SK-N-SH (cell line): ENCODE measurements around the gene LIN9. TPM values are rescaled to one million over a fixed set of nuclear protein-coding genes. Genes with fewer than 3 reads are reported as not detected.

Experiments used
- CTCF ChIA-PET: fragments of 300-600, 350-600 bp; formaldehyde crosslinking; extraction: SDS; loops from one replicate; lab custom pipeline; 2021; lab: Yijun Ruan, JAX
- POLR2A ChIA-PET: fragments of 350-600 bp; sonication (Branson Sonifier 250); formaldehyde crosslinking; extraction: SDS; loops from one replicate; lab custom pipeline; 2020; ENCODE audit warnings: antibody characterized with exemption, inconsistent platforms; lab: Yijun Ruan, JAX
- DNase-seq: peaks from one replicate; pipeline ENCODE4 v3.0.0; 2012
- H2AFZ ChIP-seq: fragments of 200-600 bp; sonication (generic); 2 replicates; pipeline ENCODE4 v1.8.1; 2016; ENCODE audit warnings: antibody characterized with exemption, mild to moderate bottlenecking, low read depth
- H3F3A ChIP-seq: fragments of 200-600 bp; sonication (generic); replicated peaks from 2 replicates; pipeline ENCODE3; 2016; ENCODE audit warnings: antibody characterized with exemption, mild to moderate bottlenecking; ENCODE audit not compliant: insufficient read depth
- H3K27ac ChIP-seq, 2 experiments: fragments of 200-500 bp in 1 of 2; fragments of 200-600 bp in 1 of 2; sonication (Bioruptor generic) in 1 of 2; sonication (generic), shearing (Covaris generic) in 1 of 2; 2 replicates each; pipeline versions ENCODE4 v1.5.1 to v1.6.1; 2014 to 2016; ENCODE audit warnings: low read depth in 2 of 2, inconsistent platforms in 1 of 2, low read length in 1 of 2, mild to moderate bottlenecking in 1 of 2, mixed read lengths in 1 of 2
- H3K27me3 ChIP-seq: fragments of 200-600 bp; sonication (generic), shearing (Covaris generic); 2 replicates; pipeline ENCODE4 v1.6.1; 2016; ENCODE audit warnings: mixed run types; ENCODE audit not compliant: insufficient read depth
- H3K36me3 ChIP-seq, 2 experiments: fragments of 200-500 bp in 1 of 2; fragments of 200-600 bp in 1 of 2; sonication (Bioruptor generic) in 1 of 2; sonication (generic) in 1 of 2; replicated peaks in 1 of 2; 2 replicates each; pipeline versions ENCODE3 to v1.5.1; 2014 to 2016; ENCODE audit warnings: low read length in 1 of 2, mild to moderate bottlenecking in 1 of 2; ENCODE audit not compliant: insufficient read depth in 2 of 2, control insufficient read depth in 1 of 2
- H3K4me1 ChIP-seq, 2 experiments: fragments of 200-500 bp in 1 of 2; fragments of 200-600 bp in 1 of 2; sonication (Bioruptor generic) in 1 of 2; sonication (generic), shearing (Covaris generic) in 1 of 2; 2 replicates each; pipeline versions ENCODE4 v1.5.1 to v1.6.1; 2014 to 2016; ENCODE audit warnings: low read depth in 1 of 2, low read length in 1 of 2, mixed run types in 1 of 2; ENCODE audit not compliant: insufficient read depth in 2 of 2, control insufficient read depth in 1 of 2
- H3K4me2 ChIP-seq: fragments of 200-600 bp; sonication (generic), shearing (Covaris generic); 2 replicates; pipeline ENCODE4 v1.6.1; 2017; ENCODE audit warnings: mixed run types
- H3K4me3 ChIP-seq, 2 experiments: fragments of 200-500 bp in 1 of 2; fragments of 200-600 bp in 1 of 2; sonication (Bioruptor generic) in 1 of 2; sonication (generic), shearing (Covaris generic) in 1 of 2; 2 replicates each; pipeline versions ENCODE4 v1.5.1 to v1.8.1; 2014 to 2016; ENCODE audit warnings: low read depth in 2 of 2, inconsistent platforms in 1 of 2, low read length in 1 of 2, mild to moderate bottlenecking in 1 of 2, mixed read lengths in 1 of 2, moderate library complexity in 1 of 2
- H3K79me2 ChIP-seq: fragments of 200-600 bp; sonication (generic); 2 replicates; pipeline ENCODE4 v1.8.1; 2017; ENCODE audit warnings: mild to moderate bottlenecking; ENCODE audit not compliant: insufficient read depth
- H3K9ac ChIP-seq: fragments of 200-600 bp; sonication (generic); 2 replicates; pipeline ENCODE4 v1.6.1; 2017; ENCODE audit warnings: mixed run types
- H3K9me2 ChIP-seq: fragments of 200-600 bp; sonication (generic); 2 replicates; pipeline ENCODE4 v1.6.1; 2017; ENCODE audit warnings: mixed run types
- H3K9me3 ChIP-seq: fragments of 200-600 bp; sonication (generic); 2 replicates; pipeline ENCODE4 v1.6.1; 2017; ENCODE audit warnings: mixed run types, mild to moderate bottlenecking, moderate library complexity
- H4K20me1 ChIP-seq: fragments of 200-600 bp; sonication (generic); 2 replicates; pipeline ENCODE4 v1.6.1; 2017; ENCODE audit warnings: mild to moderate bottlenecking, mixed run types; ENCODE audit not compliant: insufficient read depth
- CTCF ChIP-seq: fragments of 200-600 bp; sonication (generic); IDR thresholded peaks from 2 replicates; pipeline ENCODE4 v1.6.1; 2017; ENCODE audit warnings: antibody characterized with exemption, mild to moderate bottlenecking, moderate library complexity
- ELF1 ChIP-seq: IDR thresholded peaks from 2 replicates; pipeline ENCODE4 v1.4.0; 2012
- FOSL2 ChIP-seq: IDR thresholded peaks from 2 replicates; pipeline ENCODE4 v1.4.0; 2012; ENCODE audit warnings: low read depth, mild to moderate bottlenecking, moderate library complexity, borderline replicate concordance
- FOXJ3 ChIP-seq: sonication (generic); formaldehyde crosslinking; IDR thresholded peaks from 2 replicates; pipeline ENCODE4 v1.5.1; 2020; ENCODE audit warnings: mild to moderate bottlenecking, missing genetic modification reagents
- FOXM1 ChIP-seq: IDR thresholded peaks from 2 replicates; pipeline ENCODE4 v1.4.0; 2012; ENCODE audit warnings: low read depth, mild to moderate bottlenecking
- GATA2 ChIP-seq: sonication (generic); formaldehyde crosslinking; IDR thresholded peaks from 2 replicates; pipeline ENCODE4 v1.5.0; 2020; ENCODE audit warnings: mild to moderate bottlenecking, missing genetic modification reagents
- JUND ChIP-seq: IDR thresholded peaks from 2 replicates; pipeline ENCODE4 v1.4.0; 2012
- MEF2A ChIP-seq: IDR thresholded peaks from 2 replicates; pipeline ENCODE4 v1.4.0; 2012; ENCODE audit warnings: low read depth, borderline replicate concordance
- NFIC ChIP-seq: IDR thresholded peaks from 2 replicates; pipeline ENCODE4 v1.4.0; 2012; ENCODE audit warnings: borderline replicate concordance
- POLR2AphosphoS5 ChIP-seq: IDR thresholded peaks from 2 replicates; pipeline ENCODE4 v1.6.1; 2012; ENCODE audit warnings: low read depth, low read length
- RAD21 ChIP-seq: IDR thresholded peaks from 2 replicates; pipeline ENCODE4 v1.6.1; 2012; ENCODE audit warnings: mild to moderate bottlenecking, low read length
- RCOR1 ChIP-seq: fragments of 150-350 bp; IDR thresholded peaks from 2 replicates; pipeline ENCODE4 v1.6.1; 2017; ENCODE audit warnings: antibody characterized with exemption, low read length
- SIN3A ChIP-seq: IDR thresholded peaks from 2 replicates; pipeline ENCODE4 v1.6.1; 2012; ENCODE audit warnings: low read depth, mild to moderate bottlenecking, low read length, moderate library complexity, borderline replicate concordance
- SMC3 ChIP-seq: IDR thresholded peaks from 2 replicates; pipeline ENCODE4 v1.6.1; 2012; ENCODE audit warnings: low read depth, low read length, improper control_type of control experiment
- TAF1 ChIP-seq: IDR thresholded peaks from 2 replicates; pipeline ENCODE4 v1.6.1; 2012; ENCODE audit warnings: low read depth, mild to moderate bottlenecking, low read length, moderate library complexity, borderline replicate concordance
- TCF12 ChIP-seq: IDR thresholded peaks from 2 replicates; pipeline ENCODE4 v1.4.0; 2012
- USF1 ChIP-seq: IDR thresholded peaks from 2 replicates; pipeline ENCODE4 v1.4.0; 2012; ENCODE audit warnings: low read depth, borderline replicate concordance
- YY1 ChIP-seq: IDR thresholded peaks from 2 replicates; pipeline ENCODE4 v1.4.0; 2012; ENCODE audit warnings: low read depth, mild to moderate bottlenecking
- WGBS: methylation state at CpG from one replicate; pipeline ENCODE4 v1.1.6; 2017; ENCODE audit warnings: low lambda C conversion rate; 5-methylcytosine and 5-hydroxymethylcytosine counted together
- polyA plus RNA-seq, 3 experiments: library from polyadenylated mRNA; depleted of rRNA; stranded (reverse); fragments of >200 nt; gene quantifications; 2 replicates each; pipeline ENCODE4 v1.2.3, GENCODE V29; 2012
- TF ChIP-seq, protein P1 (sequence below): IDR thresholded peaks from 2 replicates; pipeline ENCODE4 v1.4.0; 2012; ENCODE audit warnings: low read depth
- TF ChIP-seq, protein P2 (sequence below): IDR thresholded peaks from 2 replicates; pipeline ENCODE4; 2012

Gene LIN9
- polyA plus RNA-seq, 1 of the 3 experiments (the other 2 are of a cell fraction) = 1.7 TPM

DNA sequence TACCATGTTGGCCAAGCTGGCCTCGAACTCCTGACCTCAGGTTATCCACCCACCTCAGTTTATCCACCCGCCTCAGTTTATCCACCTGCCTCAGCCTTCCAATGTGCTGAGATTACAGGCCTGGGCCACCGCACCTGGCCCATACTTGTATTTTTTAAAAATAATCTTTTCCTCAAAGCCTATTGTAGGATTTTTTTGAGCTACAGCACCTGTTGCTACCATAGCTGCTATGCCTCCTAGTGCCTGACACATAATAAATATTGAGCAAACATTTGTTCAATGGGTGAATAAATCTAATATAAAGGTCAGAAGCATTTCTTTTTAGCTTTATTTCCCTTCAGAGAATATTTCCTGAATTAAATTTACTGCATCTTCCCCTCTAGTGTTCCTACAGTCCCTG lies 106.7 kb downstream of the LIN9 start:
- TF ChIP-seq RAD21 (no peak), POLR2AphosphoS5 (no peak), GATA2 (CRISPR knock-in tag) (no peak), ELF1 (no peak), NFIC (no peak), SIN3A (no peak), YY1 (no peak), FOSL2 (no peak), RCOR1 (no peak), TAF1 (no peak), JUND (no peak), FOXM1 (no peak), CTCF (no peak), USF1 (no peak), SMC3 (no peak), TCF12 (no peak), FOXJ3 (CRISPR knock-in tag) (no peak), MEF2A (no peak)
- TF ChIP-seq, protein P1, sequence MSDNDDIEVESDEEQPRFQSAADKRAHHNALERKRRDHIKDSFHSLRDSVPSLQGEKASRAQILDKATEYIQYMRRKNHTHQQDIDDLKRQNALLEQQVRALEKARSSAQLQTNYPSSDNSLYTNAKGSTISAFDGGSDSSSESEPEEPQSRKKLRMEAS = no peak
- TF ChIP-seq, protein P2, sequence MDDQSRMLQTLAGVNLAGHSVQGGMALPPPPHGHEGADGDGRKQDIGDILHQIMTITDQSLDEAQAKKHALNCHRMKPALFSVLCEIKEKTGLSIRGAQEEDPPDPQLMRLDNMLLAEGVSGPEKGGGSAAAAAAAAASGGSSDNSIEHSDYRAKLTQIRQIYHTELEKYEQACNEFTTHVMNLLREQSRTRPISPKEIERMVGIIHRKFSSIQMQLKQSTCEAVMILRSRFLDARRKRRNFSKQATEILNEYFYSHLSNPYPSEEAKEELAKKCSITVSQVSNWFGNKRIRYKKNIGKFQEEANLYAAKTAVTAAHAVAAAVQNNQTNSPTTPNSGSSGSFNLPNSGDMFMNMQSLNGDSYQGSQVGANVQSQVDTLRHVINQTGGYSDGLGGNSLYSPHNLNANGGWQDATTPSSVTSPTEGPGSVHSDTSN = no peak
- TF ChIP-seq, all 33 proteins: peak for 0
- Histone ChIP-seq H3K79me2 (no peaks in the 10 kb centered on the region), H4K20me1 (no peaks in the 10 kb centered on the region), H3K9me3 (no peaks in the 10 kb centered on the region), H3K9ac (no peak overlapping the region), H3K4me2 (no peak overlapping the region), H3K36me3 (no peaks in the 10 kb centered on the region), H3K27ac (no peak overlapping the region), H3F3A (peaks cover 2% of the 10 kb centered on the region), H3K4me3 (no peak overlapping the region), H3K27me3 (no peaks in the 10 kb centered on the region; the same call in 1 of the 2 replicates), H3K4me1 (no peaks in the 10 kb centered on the region), H2AFZ (no peak overlapping the region), H3K9me2 (no peaks in the 10 kb centered on the region)
- 91% methylated on average over 3 of the region's 3 CpGs for WGBS
- ChIA-PET POLR2A (no interaction called here), CTCF (interaction anchor here (0.6 to 7.7 kb wide), 6 partner anchors 26 to 202 kb away, joined by 3 to 126 read pairs (median 4); no protein-coding TSS in a partner anchor)
- DNase-seq = no peak
